OCI-LY1 (cell line): ENCODE measurements around the gene ABLIM3.

Experiments
- CTCF ChIP-seq: fragments of 200-600 bp; sonication (generic), shearing (Covaris generic); IDR thresholded peaks from 2 replicates; pipeline ENCODE4 v1.5.1; 2017; ENCODE audit warnings: mild to moderate bottlenecking, antibody characterized with exemption, low read length, moderate library complexity, mixed read lengths
- EZH2 ChIP-seq: fragments of 200-600 bp; sonication (generic), shearing (Covaris generic); IDR thresholded peaks from 2 replicates; pipeline ENCODE4 v1.8.0; 2017; ENCODE audit warnings: borderline replicate concordance, mixed run types, mild to moderate bottlenecking, antibody characterized with exemption, low read length, moderate library complexity, mixed read lengths

- TF ChIP-seq CTCF (no peak), EZH2 (no peak)
Observed at GRCh38 chr5:149299451-149300054, 158.3 kb downstream of the ABLIM3 start.
